Measurements from ENCODE around the gene EFNA5. TPM values are rescaled to one million over a fixed set of nuclear protein-coding genes. Genes with fewer than 3 reads are reported as not detected.

Gene EFNA5
- polyA plus RNA-seq, 3 donors = 0.01 TPM; not detected in 2

DNA sequence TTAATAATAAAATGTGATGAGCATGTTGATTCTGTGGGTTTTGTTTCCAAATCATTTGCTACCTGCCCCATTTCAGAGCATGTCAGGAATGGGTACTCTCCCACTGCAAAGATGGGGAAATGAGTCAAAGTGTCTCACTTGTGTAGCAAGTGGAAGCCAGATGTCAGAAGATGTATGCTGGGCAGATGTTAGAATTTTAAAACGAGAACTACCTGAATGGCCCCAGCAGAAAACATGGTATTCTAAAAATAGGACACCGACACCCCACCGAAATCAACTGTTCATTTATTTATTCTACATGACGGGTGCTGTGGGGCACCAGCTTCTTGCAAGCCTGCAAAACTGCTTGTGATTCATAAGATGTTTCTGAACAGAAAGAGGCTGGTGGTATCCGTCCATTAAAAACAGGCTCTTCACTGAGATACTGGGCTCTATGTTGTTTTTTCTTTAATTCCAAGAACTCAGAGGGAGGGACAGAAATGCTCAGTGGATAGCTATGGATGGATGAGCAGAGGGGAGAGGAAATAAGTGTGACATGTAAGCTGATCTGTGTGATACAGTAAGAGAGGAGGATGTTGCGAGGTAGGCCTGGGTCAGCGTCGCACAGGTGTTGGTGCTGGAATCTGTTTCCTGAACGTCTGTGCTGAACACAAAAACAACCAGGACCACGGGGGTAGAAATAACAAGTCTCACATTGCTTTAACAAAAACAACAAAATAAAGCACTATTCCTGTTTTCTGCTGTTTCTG, 157.2 kb downstream of the EFNA5 start:
- DNase-seq = no peak
- Histone ChIP-seq H3K79me2 (ENCODE audit: insufficient read depth, low read length) (no peaks in the 10 kb centered on the region), H3K4me1 (ENCODE audit: control insufficient read depth in 1 of 2, insufficient read depth in 2 of 2, low read length in 2 of 2) (no peaks in the 10 kb centered on the region), H3K9ac (ENCODE audit: insufficient read depth, low read length, poor library complexity, severe bottlenecking) (no peak overlapping the region), H3K36me3 (replicated peaks in 1 of 2; ENCODE audit: control insufficient read depth in 1 of 2, insufficient read depth in 2 of 2, low read length in 2 of 2) (no peaks in the 10 kb centered on the region), H3K4me2 (replicated peaks; ENCODE audit: extremely low read depth, low read length, poor library complexity, severe bottlenecking) (no peak overlapping the region), H3K27me3 (ENCODE audit: control insufficient read depth in 2 of 2, insufficient read depth in 2 of 2, low read length in 2 of 2) (no peaks in the 10 kb centered on the region), H3K27ac (ENCODE audit: low read depth in 1 of 2, low read length in 2 of 2) (no peak overlapping the region), H2AFZ (ENCODE audit: insufficient read depth, low read depth, low read length, poor library complexity, severe bottlenecking) (no peak overlapping the region), H4K20me1 (ENCODE audit: insufficient read depth, low read length) (no peaks in the 10 kb centered on the region), H3K4me3 (replicated peaks in 1 of 3; ENCODE audit: low read depth in 2 of 3, low read length in 3 of 3) (no peak overlapping the region), H3K9me3 (replicated peaks in 1 of 2; ENCODE audit: control insufficient read depth in 1 of 2, insufficient read depth in 1 of 2, low read length in 2 of 2) (no peaks in the 10 kb centered on the region)
- Mint-ChIP-seq H3K36me3 (no peaks in the 10 kb centered on the region), H3K4me1 (no peaks in the 10 kb centered on the region), H3K4me3 (no peak overlapping the region), H3K9me3 (peaks cover 0 to 5% (median 1%) of the 10 kb centered on the region in 7 donors), H3K27ac (no peak overlapping the region), H3K27me3 (ENCODE audit: low read depth in 3 of 3) (peaks cover 2 to 6% (median 3%) of the 10 kb centered on the region in 3 donors)
- TF ChIP-seq, protein P1, sequence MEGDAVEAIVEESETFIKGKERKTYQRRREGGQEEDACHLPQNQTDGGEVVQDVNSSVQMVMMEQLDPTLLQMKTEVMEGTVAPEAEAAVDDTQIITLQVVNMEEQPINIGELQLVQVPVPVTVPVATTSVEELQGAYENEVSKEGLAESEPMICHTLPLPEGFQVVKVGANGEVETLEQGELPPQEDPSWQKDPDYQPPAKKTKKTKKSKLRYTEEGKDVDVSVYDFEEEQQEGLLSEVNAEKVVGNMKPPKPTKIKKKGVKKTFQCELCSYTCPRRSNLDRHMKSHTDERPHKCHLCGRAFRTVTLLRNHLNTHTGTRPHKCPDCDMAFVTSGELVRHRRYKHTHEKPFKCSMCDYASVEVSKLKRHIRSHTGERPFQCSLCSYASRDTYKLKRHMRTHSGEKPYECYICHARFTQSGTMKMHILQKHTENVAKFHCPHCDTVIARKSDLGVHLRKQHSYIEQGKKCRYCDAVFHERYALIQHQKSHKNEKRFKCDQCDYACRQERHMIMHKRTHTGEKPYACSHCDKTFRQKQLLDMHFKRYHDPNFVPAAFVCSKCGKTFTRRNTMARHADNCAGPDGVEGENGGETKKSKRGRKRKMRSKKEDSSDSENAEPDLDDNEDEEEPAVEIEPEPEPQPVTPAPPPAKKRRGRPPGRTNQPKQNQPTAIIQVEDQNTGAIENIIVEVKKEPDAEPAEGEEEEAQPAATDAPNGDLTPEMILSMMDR (IDR thresholded peaks at IDR 0.05) = no peak
- whole genome bisulfite sequencing (ENCODE audit: insufficient coverage) = 100% methylated on average over 1 of the region's 10 CpGs
- intact Hi-C loops (cut with micrococcal nuclease) = no loop called here

DNA sequence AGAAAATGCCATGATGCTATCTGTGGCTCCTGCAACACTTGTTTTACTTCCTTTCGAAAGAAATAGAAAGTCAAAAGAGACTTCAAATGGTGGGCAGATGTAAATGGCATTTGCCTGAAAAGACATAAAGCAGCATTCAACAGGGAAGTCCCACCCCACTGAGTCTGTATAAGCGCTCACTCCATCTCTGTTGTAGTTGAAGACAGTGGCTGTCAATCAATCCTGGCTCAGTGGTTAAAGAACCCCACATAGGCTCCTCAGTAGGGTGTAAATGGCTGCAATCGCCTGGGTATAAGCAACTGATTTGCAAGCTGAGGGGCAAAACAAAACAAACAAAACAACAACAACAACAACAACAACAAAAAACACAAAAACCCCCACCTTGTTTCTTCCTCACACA, 158.7 kb downstream of the EFNA5 start:
- H3K27me3 ChIP-seq (ENCODE audit: control insufficient read depth in 2 of 2, insufficient read depth in 2 of 2, low read length in 2 of 2) = no peaks in the 10 kb centered on the region
- Mint-ChIP-seq H3K27me3 (ENCODE audit: low read depth in 3 of 3) (peaks cover 3 to 6% (median 4%) of the 10 kb centered on the region in 3 donors), H3K4me3 (no peak overlapping the region), H3K9me3 (peaks cover 0 to 5% (median 1%) of the 10 kb centered on the region in 7 donors), H3K36me3 (no peaks in the 10 kb centered on the region), H3K27ac (no peak overlapping the region), H3K4me1 (no peaks in the 10 kb centered on the region)
- H2AFZ ChIP-seq (ENCODE audit: insufficient read depth, low read depth, low read length, poor library complexity, severe bottlenecking) = no peak overlapping the region
- H3K36me3 ChIP-seq (replicated peaks in 1 of 2; ENCODE audit: control insufficient read depth in 1 of 2, insufficient read depth in 2 of 2, low read length in 2 of 2) = no peaks in the 10 kb centered on the region
- no peak overlapping the region for H3K9ac ChIP-seq (ENCODE audit: insufficient read depth, low read length, poor library complexity, severe bottlenecking)
- no peak for DNase-seq
- WGBS (ENCODE audit: insufficient coverage) = no CpG with 5 or more reads among the region's 3 CpGs
- TF ChIP-seq, protein P1 (IDR thresholded peaks at IDR 0.05) = no peak
- no peaks in the 10 kb centered on the region for H3K9me3 ChIP-seq (replicated peaks in 1 of 2; ENCODE audit: control insufficient read depth in 1 of 2, insufficient read depth in 1 of 2, low read length in 2 of 2)
- no peak overlapping the region for H3K27ac ChIP-seq (ENCODE audit: low read depth in 1 of 2, low read length in 2 of 2)
- no peaks in the 10 kb centered on the region for H4K20me1 ChIP-seq (ENCODE audit: insufficient read depth, low read length)
- intact Hi-C loops (cut with micrococcal nuclease) = no loop called here
- no peaks in the 10 kb centered on the region for H3K4me1 ChIP-seq (ENCODE audit: control insufficient read depth in 1 of 2, insufficient read depth in 2 of 2, low read length in 2 of 2)
- H3K4me2 ChIP-seq (replicated peaks; ENCODE audit: extremely low read depth, low read length, poor library complexity, severe bottlenecking) = no peak overlapping the region
- no peak overlapping the region for H3K4me3 ChIP-seq (replicated peaks in 1 of 3; ENCODE audit: low read depth in 2 of 3, low read length in 3 of 3)
- H3K79me2 ChIP-seq (ENCODE audit: insufficient read depth, low read length) = no peaks in the 10 kb centered on the region

Measured in CD14-positive monocyte (primary cell).